Neural cell (in vitro differentiated cells): ENCODE results near the gene RBM39. TPM values are rescaled to one million over a fixed set of nuclear protein-coding genes. Genes with fewer than 3 reads are reported as not detected.

ENCODE experiments used
- H2AFZ ChIP-seq: fragments of 200-600, 300-800 bp; sonication (generic), shearing (Covaris generic); 2 replicates; pipeline ENCODE4 v1.6.0; 2014; ENCODE audit warnings: low read depth, mild to moderate bottlenecking, antibody characterized with exemption, low read length, moderate library complexity
- H3F3A ChIP-seq: fragments of 200-600 bp; shearing (Covaris generic); 2 replicates; pipeline ENCODE4 v1.6.1; 2016; ENCODE audit warnings: mild to moderate bottlenecking, moderate library complexity, mixed read lengths, antibody characterized with exemption, low read length; ENCODE audit not compliant: insufficient read depth, poor library complexity, severe bottlenecking
- H3K27ac ChIP-seq: fragments of 200-600, 300-800 bp; sonication (generic), shearing (Covaris generic); 2 replicates; pipeline ENCODE4 v1.5.1; 2014; ENCODE audit warnings: mild to moderate bottlenecking, low read length, moderate library complexity
- H3K27me3 ChIP-seq: fragments of 300-800, 200-600 bp; sonication (generic), shearing (Covaris generic); 2 replicates; pipeline ENCODE4 v1.6.0; 2014; ENCODE audit warnings: mild to moderate bottlenecking, low read depth, low read length, moderate library complexity; ENCODE audit not compliant: insufficient read depth
- H3K36me3 ChIP-seq: fragments of 300-800, 200-600 bp; sonication (generic), shearing (Covaris generic); 2 replicates; pipeline ENCODE4 v1.5.1; 2014; ENCODE audit warnings: mild to moderate bottlenecking, antibody characterized with exemption, low read length, moderate library complexity; ENCODE audit not compliant: insufficient read depth
- H3K4me2 ChIP-seq: fragments of 300-800, 200-600 bp; sonication (generic), shearing (Covaris generic); 2 replicates; pipeline ENCODE4 v1.6.0; 2014; ENCODE audit warnings: mild to moderate bottlenecking, low read length
- H3K4me3 ChIP-seq: fragments of 300-800, 200-600 bp; sonication (generic), shearing (Covaris generic); 2 replicates; pipeline ENCODE4 v1.5.1; 2014; ENCODE audit warnings: mild to moderate bottlenecking, low read length, moderate library complexity
- H3K79me2 ChIP-seq: fragments of 200-600 bp; shearing (Covaris generic); replicated peaks from 2 replicates; pipeline ENCODE4 v1.6.0; 2014; ENCODE audit warnings: mild to moderate bottlenecking, low read length, moderate library complexity; ENCODE audit not compliant: insufficient read depth
- H3K9ac ChIP-seq: fragments of 300-800, 200-600 bp; sonication (generic), shearing (Covaris generic); 2 replicates; pipeline ENCODE4 v1.6.1; 2016; ENCODE audit warnings: mild to moderate bottlenecking, low read length, mixed read lengths
- H3K9me2 ChIP-seq: fragments of 200-600 bp; shearing (Covaris generic); 2 replicates; pipeline ENCODE4 v1.6.1; 2016; ENCODE audit warnings: mild to moderate bottlenecking, low read length, mixed read lengths; ENCODE audit not compliant: insufficient read depth
- H3K9me3 ChIP-seq: fragments of 200-600, 300-800 bp; sonication (generic), shearing (Covaris generic); 2 replicates; pipeline ENCODE4 v1.6.1; 2016; ENCODE audit warnings: mild to moderate bottlenecking, mixed run types, low read length, moderate library complexity, mixed read lengths
- H4K20me1 ChIP-seq: fragments of 200-600 bp; shearing (Covaris generic); 2 replicates; pipeline ENCODE4 v1.6.1; 2016; ENCODE audit warnings: mild to moderate bottlenecking, mixed run types; ENCODE audit not compliant: insufficient read depth
- EP300 ChIP-seq: fragments of 450-650 bp; conservative IDR thresholded peaks from 2 replicates; pipeline ENCODE4 v1.6.1; 2014; ENCODE audit warnings: antibody characterized with exemption, mild to moderate bottlenecking, moderate library complexity; ENCODE audit not compliant: poor library complexity, severe bottlenecking
- EZH2 ChIP-seq: fragments of 200-600, 300-800 bp; shearing (Covaris generic), sonication (generic); IDR thresholded peaks from 2 replicates; pipeline ENCODE4 v1.6.1; 2014; ENCODE audit warnings: antibody characterized with exemption, low read length, borderline replicate concordance, mild to moderate bottlenecking; ENCODE audit not compliant: insufficient read depth, poor library complexity, severe bottlenecking
- MXI1 ChIP-seq: fragments of 450-650 bp; conservative IDR thresholded peaks from 2 replicates; pipeline ENCODE4 v1.6.1; 2014; ENCODE audit warnings: antibody characterized with exemption, mild to moderate bottlenecking; ENCODE audit not compliant: poor library complexity, severe bottlenecking
- POLR2AphosphoS5 ChIP-seq: IDR thresholded peaks from 2 replicates; pipeline ENCODE4 v1.6.1; 2012
- RAD21 ChIP-seq: fragments of 450-650 bp; conservative IDR thresholded peaks from 2 replicates; pipeline ENCODE4 v1.6.1; 2014; ENCODE audit warnings: antibody characterized with exemption, mild to moderate bottlenecking, moderate library complexity
- REST ChIP-seq: IDR thresholded peaks from 2 replicates; pipeline ENCODE4 v1.6.1; 2012; ENCODE audit warnings: borderline replicate concordance
- SMC3 ChIP-seq: fragments of 450-650 bp; conservative IDR thresholded peaks from 2 replicates; pipeline ENCODE4 v1.6.1; 2014; ENCODE audit warnings: antibody characterized with exemption, mild to moderate bottlenecking, moderate library complexity; ENCODE audit not compliant: poor library complexity
- TAF1 ChIP-seq: IDR thresholded peaks from 2 replicates; pipeline ENCODE4 v1.6.1; 2012; ENCODE audit warnings: low read depth
- polyA plus RNA-seq: library from polyadenylated mRNA; depleted of rRNA; stranded (reverse); fragments of >200 nt; gene quantifications from 2 replicates; pipeline ENCODE4 v1.2.3, GENCODE V29; 2014
- small RNA-seq, 3 experiments: library from RNA; depleted of rRNA; stranded (forward); fragments of <200 nt; gene quantifications; one replicate each; pipeline ENCODE3, GENCODE V24; 2012
- TF ChIP-seq, protein P1 (sequence below): fragments of 450-650 bp; IDR thresholded peaks from 2 replicates; pipeline ENCODE4 v1.5.1; 2014; ENCODE audit warnings: antibody characterized with exemption, mild to moderate bottlenecking, moderate library complexity; ENCODE audit not compliant: poor library complexity, severe bottlenecking

RBM39 gene
- polyA plus RNA-seq, 1 donor from 2014 or later: 839 TPM

GRCh38 chr20:35653893-35654292 is 88.2 kb downstream of the RBM39 start:
- no peaks in the 10 kb centered on the region for H3K9me3 ChIP-seq
- no peaks in the 10 kb centered on the region for H3F3A ChIP-seq
- H3K27ac ChIP-seq: no peak overlapping the region
- H3K27me3 ChIP-seq: no peaks in the 10 kb centered on the region
- no peaks in the 10 kb centered on the region for H3K36me3 ChIP-seq
- no peak overlapping the region for H2AFZ ChIP-seq
- TF ChIP-seq MXI1 (no peak), TAF1 (no peak), SMC3 (no peak), EP300 (no peak), EZH2 (no peak), REST (no peak), POLR2AphosphoS5 (no peak), RAD21 (no peak)
- TF ChIP-seq, protein P1, sequence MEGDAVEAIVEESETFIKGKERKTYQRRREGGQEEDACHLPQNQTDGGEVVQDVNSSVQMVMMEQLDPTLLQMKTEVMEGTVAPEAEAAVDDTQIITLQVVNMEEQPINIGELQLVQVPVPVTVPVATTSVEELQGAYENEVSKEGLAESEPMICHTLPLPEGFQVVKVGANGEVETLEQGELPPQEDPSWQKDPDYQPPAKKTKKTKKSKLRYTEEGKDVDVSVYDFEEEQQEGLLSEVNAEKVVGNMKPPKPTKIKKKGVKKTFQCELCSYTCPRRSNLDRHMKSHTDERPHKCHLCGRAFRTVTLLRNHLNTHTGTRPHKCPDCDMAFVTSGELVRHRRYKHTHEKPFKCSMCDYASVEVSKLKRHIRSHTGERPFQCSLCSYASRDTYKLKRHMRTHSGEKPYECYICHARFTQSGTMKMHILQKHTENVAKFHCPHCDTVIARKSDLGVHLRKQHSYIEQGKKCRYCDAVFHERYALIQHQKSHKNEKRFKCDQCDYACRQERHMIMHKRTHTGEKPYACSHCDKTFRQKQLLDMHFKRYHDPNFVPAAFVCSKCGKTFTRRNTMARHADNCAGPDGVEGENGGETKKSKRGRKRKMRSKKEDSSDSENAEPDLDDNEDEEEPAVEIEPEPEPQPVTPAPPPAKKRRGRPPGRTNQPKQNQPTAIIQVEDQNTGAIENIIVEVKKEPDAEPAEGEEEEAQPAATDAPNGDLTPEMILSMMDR: no peak
- H3K9ac ChIP-seq: no peak overlapping the region
- H3K4me2 ChIP-seq: no peak overlapping the region
- no peak overlapping the region for H3K4me3 ChIP-seq
- no peaks in the 10 kb centered on the region for H4K20me1 ChIP-seq
- H3K79me2 ChIP-seq: peaks cover 97% of the 10 kb centered on the region
- no peaks in the 10 kb centered on the region for H3K9me2 ChIP-seq

Small RNA genes lying within 50 kb of the gene (small RNA-seq; reads per million reads assigned to genes)
- gene RF00026: 0 reads per million in 3 experiments

Other genes with a start within 250 kb of the RBM39 start
- gene C20orf173, start 212.6 kb downstream of the RBM39 start, polyA plus RNA-seq: not detected in 2 replicates
- gene ERGIC3, start 200.2 kb downstream of the RBM39 start, polyA plus RNA-seq: 385 and 451 TPM in 2 replicates
- 1.2 and 4.0 TPM in 2 replicates for gene SPAG4, start 126.4 kb downstream of the RBM39 start, polyA plus RNA-seq
- 148 and 183 TPM in 2 replicates for gene CPNE1, start 77.4 kb downstream of the RBM39 start, polyA plus RNA-seq
- 53.9 and 66.0 TPM in 2 replicates for gene RBM12, start 77.4 kb downstream of the RBM39 start, polyA plus RNA-seq
- 55.2 and 67.0 TPM in 2 replicates for gene NFS1, start 42.9 kb downstream of the RBM39 start, polyA plus RNA-seq
- gene ROMO1, start 42.9 kb downstream of the RBM39 start, polyA plus RNA-seq: 514 and 557 TPM in 2 replicates
- 49.2 and 54.8 TPM in 2 replicates for gene PHF20, start 29.8 kb upstream of the RBM39 start, polyA plus RNA-seq
- 156 and 194 TPM in 2 replicates for gene SCAND1, start 212.2 kb upstream of the RBM39 start, polyA plus RNA-seq
- gene CNBD2, start 226.3 kb upstream of the RBM39 start, polyA plus RNA-seq: 9.5 TPM in 2 replicates